ENCODE measurements around the gene TAS2R16. TPM values are rescaled to one million over a fixed set of nuclear protein-coding genes. Genes with fewer than 3 reads are reported as not detected.
A peak's percentile ranks its signal among the peaks of the same experiment; 100 is the strongest.
"Not testable (repeated sequence)": the region's sequence is repeated elsewhere in the genome, so short reads cannot be mapped to it uniquely, and the experiment has no call there.

Gene TAS2R16
- polyA plus RNA-seq, 3 donors = not detected

- DNase-seq (ENCODE audit: extremely low read depth in 1 of 11, low read depth in 9 of 11, low spot score in 4 of 11) = no peak
Measured at GRCh38 chr7:122984021-122984420, 11.5 kb downstream of the TAS2R16 start.

GRCh38 chr7:122983261-122983660 is 12.2 kb downstream of the TAS2R16 start:
- no peak for DNase-seq (ENCODE audit: extremely low read depth in 1 of 11, low read depth in 9 of 11, low spot score in 4 of 11)

GRCh38 chr7:122975341-122975740 is 20.2 kb downstream of the TAS2R16 start:
- no peak for DNase-seq (ENCODE audit: extremely low read depth in 1 of 11, low read depth in 9 of 11, low spot score in 4 of 11)

- DNase-seq (ENCODE audit: extremely low read depth in 1 of 11, low read depth in 9 of 11, low spot score in 4 of 11) = no peak
Measured at GRCh38 chr7:122974229-122974628, 21.3 kb downstream of the TAS2R16 start.

- no peak for DNase-seq (ENCODE audit: extremely low read depth in 1 of 11, low read depth in 9 of 11, low spot score in 4 of 11)
Measured at GRCh38 chr7:122972056-122972455, 23.4 kb downstream of the TAS2R16 start.

- no peak for DNase-seq (ENCODE audit: extremely low read depth in 1 of 11, low read depth in 9 of 11, low spot score in 4 of 11)
Measured at GRCh38 chr7:122970740-122971725, 24.5 kb downstream of the TAS2R16 start.

GRCh38 chr7:122968389-122968788 is 27.1 kb downstream of the TAS2R16 start:
- no peak for DNase-seq (ENCODE audit: extremely low read depth in 1 of 11, low read depth in 9 of 11, low spot score in 4 of 11)

- peak in 1 of 11 donors; percentile 2 for DNase-seq (ENCODE audit: extremely low read depth in 1 of 11, low read depth in 9 of 11, low spot score in 4 of 11)
Measured at GRCh38 chr7:122965306-122965705, 30.2 kb downstream of the TAS2R16 start.

GRCh38 chr7:122953678-122954077 is 41.8 kb downstream of the TAS2R16 start:
- not testable (repeated sequence) for DNase-seq (ENCODE audit: extremely low read depth in 1 of 11, low read depth in 9 of 11, low spot score in 4 of 11)

GRCh38 chr7:122951006-122951405 is 44.5 kb downstream of the TAS2R16 start:
- no peak for DNase-seq (ENCODE audit: extremely low read depth in 1 of 11, low read depth in 9 of 11, low spot score in 4 of 11)

- DNase-seq (ENCODE audit: extremely low read depth in 1 of 11, low read depth in 9 of 11, low spot score in 4 of 11) = no peak
Measured at GRCh38 chr7:122949186-122949585, 46.3 kb downstream of the TAS2R16 start.

Other genes starting within 250 kb of the TAS2R16 start
- 10 to 100 TPM; 54.7 to 67.2 (median 63.4) TPM for gene CADPS2, start 109.2 kb downstream of the TAS2R16 start, polyA plus RNA-seq (ENCODE audit: insufficient read length in 3 of 3)
- 10 to 100 TPM; 24.0 to 29.2 (median 26.2) TPM for gene SLC13A1, start 204.3 kb upstream of the TAS2R16 start, polyA plus RNA-seq (ENCODE audit: insufficient read length in 3 of 3)

Measured in renal cortex interstitium (tissue), 11 donors.